Peyer's patch (tissue), 4 donors: ENCODE data around the gene LAMA5.

Source experiments
- CTCF ChIP-seq, 6 experiments: fragments of 450-650 bp in 4 of 6; fragments of 200-600 bp in 2 of 6; sonication (generic) in 1 of 6; IDR thresholded peaks; one replicate each; pipeline ENCODE4 v1.5.1; 2017 to 2019; ENCODE audit warnings: antibody characterized with exemption in 6 of 6, mild to moderate bottlenecking in 3 of 6, moderate library complexity in 1 of 6
- POLR2A ChIP-seq, 2 donors: fragments of 450-650 bp; IDR thresholded peaks; one replicate each; pipeline ENCODE4 v1.5.1; 2017; ENCODE audit warnings: antibody characterized with exemption in 2 of 2, mild to moderate bottlenecking in 2 of 2, moderate library complexity in 2 of 2

- TF ChIP-seq CTCF (IDR thresholded peaks at IDR 0.05), result no peak
- TF ChIP-seq POLR2A (IDR thresholded peaks at IDR 0.05), result no peak
Measured at GRCh38 chr20:62361799-62362589, 5.1 kb downstream of the LAMA5 start.
